Subcutaneous abdominal adipose tissue (tissue), 5 donors: Measurements from ENCODE around the gene SYTL2.

Experiments used
- H3K27ac ChIP-seq: one replicate; pipeline ENCODE4 v1.7.0; 2013; ENCODE audit warnings: low read depth, mild to moderate bottlenecking, inconsistent platforms, low read length, moderate library complexity
- H3K27me3 ChIP-seq, 5 donors: one replicate each; pipeline ENCODE4 v1.7.0; 2013; ENCODE audit warnings: low read length in 5 of 5, inconsistent platforms in 1 of 5; ENCODE audit not compliant: control insufficient read depth in 5 of 5, insufficient read depth in 4 of 5
- H3K36me3 ChIP-seq, 5 donors: one replicate each; pipeline ENCODE4 v1.7.0; 2013; ENCODE audit warnings: low read length in 5 of 5; ENCODE audit not compliant: control insufficient read depth in 5 of 5, insufficient read depth in 5 of 5
- H3K4me1 ChIP-seq, 5 donors: one replicate each; pipeline ENCODE4 v1.7.0; 2013; ENCODE audit warnings: low read length in 5 of 5, mild to moderate bottlenecking in 3 of 5, moderate library complexity in 1 of 5; ENCODE audit not compliant: control insufficient read depth in 5 of 5, insufficient read depth in 5 of 5
- H3K4me3 ChIP-seq, 5 donors: one replicate each; pipeline ENCODE4 v1.7.0; 2013; ENCODE audit warnings: low read length in 5 of 5, low read depth in 1 of 5
- H3K9ac ChIP-seq, 5 donors: one replicate each; pipeline ENCODE4 v1.7.0; 2013; ENCODE audit warnings: low read length in 5 of 5, mild to moderate bottlenecking in 4 of 5, moderate library complexity in 3 of 5
- H3K9me3 ChIP-seq, 5 donors: one replicate each; pipeline ENCODE4 v1.7.0; 2013; ENCODE audit warnings: low read length in 5 of 5; ENCODE audit not compliant: control insufficient read depth in 5 of 5
- donor health status: healthy.
- donor health status: healthy.
- donor health status: healthy.
- donor health status: healthy.
- donor health status: healthy.

SYTL2 gene

DNA sequence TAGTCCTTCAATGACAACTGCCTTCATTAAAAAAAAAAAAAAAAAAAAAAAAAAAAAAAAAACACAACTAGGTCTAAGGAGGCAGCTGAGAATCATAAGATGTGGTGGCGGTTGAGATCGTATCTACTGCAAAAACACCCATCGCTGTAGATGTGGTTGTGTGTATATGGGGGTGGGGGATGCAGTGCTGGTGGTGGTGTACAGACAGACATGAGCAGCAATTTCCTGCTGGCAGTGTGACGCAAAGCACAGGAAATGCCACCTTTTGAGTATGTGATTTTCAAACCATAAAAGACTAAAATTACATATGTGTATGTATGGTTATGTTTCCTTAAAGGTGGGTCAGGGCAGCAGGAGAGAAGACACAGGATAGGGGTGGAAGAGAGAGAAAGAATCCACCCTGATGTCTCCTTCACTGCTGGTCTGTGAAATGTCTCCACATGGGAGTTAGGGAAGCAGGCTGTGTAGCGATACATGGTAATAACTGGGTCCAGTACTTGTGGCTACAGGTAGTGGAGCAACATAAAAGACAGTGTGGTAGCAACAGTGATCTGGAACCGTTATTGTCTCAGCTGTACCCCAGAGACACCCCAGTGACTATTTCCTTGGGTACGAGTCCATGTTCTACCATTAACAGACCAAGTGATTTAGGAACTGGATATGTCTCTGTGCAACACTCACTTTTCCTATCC lies 57.9 kb downstream of the SYTL2 start:
- Histone ChIP-seq H3K4me1 (peaks cover 0 to 4% (median 0%) of the 10 kb centered on the region in 5 donors), H3K9ac (no peak overlapping the region), H3K4me3 (no peak overlapping the region), H3K27me3 (no peaks in the 10 kb centered on the region), H3K27ac (no peak overlapping the region), H3K9me3 (no peaks in the 10 kb centered on the region), H3K36me3 (no peaks in the 10 kb centered on the region)

DNA sequence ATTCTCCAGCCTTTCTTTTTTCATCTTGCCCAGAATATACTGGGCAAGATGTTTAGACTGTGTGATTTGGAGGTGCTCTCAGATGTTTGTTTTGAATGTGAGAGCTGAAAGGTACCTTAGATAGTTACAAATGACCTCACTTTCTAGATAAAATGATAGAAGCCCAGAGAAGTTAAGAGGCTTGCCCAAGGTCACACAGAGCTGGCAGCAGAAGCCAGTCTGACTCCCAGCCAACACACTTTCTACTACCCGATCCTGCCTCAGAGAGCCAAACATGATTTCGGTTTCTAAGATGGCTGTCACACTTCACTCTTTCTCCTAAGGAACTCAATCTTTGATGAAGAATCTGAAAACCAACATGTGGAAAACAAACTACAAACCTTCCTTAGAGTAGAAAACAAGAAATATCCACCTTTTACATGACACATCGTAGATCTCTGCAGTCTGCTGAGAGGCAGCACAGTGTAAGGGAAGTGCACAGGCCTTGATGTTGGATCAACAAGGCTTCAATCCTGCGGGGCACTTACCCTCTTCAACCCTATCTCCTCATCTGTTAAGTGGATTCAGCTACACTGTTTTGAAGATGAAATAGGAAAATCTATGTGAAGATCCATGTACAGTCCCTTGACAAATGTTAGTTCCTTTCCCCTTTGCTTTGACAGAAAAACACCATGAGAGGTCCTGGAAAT lies 58.6 kb downstream of the SYTL2 start:
- Histone ChIP-seq H3K4me1 (peaks cover 0 to 3% (median 0%) of the 10 kb centered on the region in 5 donors), H3K9ac (no peak overlapping the region), H3K27ac (no peak overlapping the region), H3K36me3 (no peaks in the 10 kb centered on the region), H3K4me3 (no peak overlapping the region), H3K9me3 (no peaks in the 10 kb centered on the region), H3K27me3 (no peaks in the 10 kb centered on the region)

DNA sequence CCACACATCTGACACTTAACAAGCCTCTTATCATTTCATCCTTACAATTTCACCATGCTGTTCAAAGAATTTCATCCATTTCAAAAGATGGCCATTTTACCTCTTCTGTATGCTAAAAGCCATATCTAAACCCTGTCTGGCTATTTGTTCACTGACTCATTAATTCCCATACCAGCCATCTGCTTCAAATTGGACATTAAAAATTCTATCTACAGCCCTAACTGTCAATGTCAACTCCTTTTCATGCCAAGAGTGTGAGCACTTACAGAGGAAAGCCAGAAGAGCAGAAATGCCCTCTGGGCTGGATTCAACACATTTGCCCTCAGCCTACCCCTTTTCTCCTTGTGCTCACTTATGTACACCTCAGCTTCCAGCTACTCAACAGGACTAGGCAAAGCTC lies 59.2 kb downstream of the SYTL2 start:
- Histone ChIP-seq H3K4me3 (no peak overlapping the region), H3K9me3 (no peaks in the 10 kb centered on the region), H3K4me1 (peaks cover 0 to 6% (median under 1%) of the 10 kb centered on the region in 5 donors), H3K27me3 (no peaks in the 10 kb centered on the region), H3K27ac (no peak overlapping the region), H3K9ac (no peak overlapping the region), H3K36me3 (no peaks in the 10 kb centered on the region)

DNA sequence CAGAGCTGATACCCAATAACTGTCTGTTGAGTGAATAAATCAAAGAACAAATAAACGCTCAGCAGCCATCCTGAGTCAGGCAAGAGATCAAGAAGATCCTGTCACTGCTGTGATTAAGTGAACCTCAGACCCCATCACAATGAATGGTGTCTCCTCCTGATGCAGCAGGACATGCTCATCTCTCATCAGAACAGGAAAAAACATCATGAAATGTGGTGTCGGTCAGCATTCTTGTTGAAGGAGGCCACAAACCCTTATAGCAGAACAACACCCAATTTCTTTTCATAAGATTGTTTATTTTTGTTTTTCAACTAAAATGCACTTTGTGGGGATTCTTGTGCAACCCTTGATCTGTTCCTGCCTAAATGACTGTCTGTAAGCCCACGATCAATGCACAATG lies 60.3 kb downstream of the SYTL2 start:
- Histone ChIP-seq H3K9me3 (no peaks in the 10 kb centered on the region), H3K36me3 (no peaks in the 10 kb centered on the region), H3K27ac (no peak overlapping the region), H3K4me3 (no peak overlapping the region), H3K27me3 (no peaks in the 10 kb centered on the region), H3K9ac (no peak overlapping the region), H3K4me1 (peaks cover 0 to 11% (median 6%) of the 10 kb centered on the region in 5 donors)

DNA sequence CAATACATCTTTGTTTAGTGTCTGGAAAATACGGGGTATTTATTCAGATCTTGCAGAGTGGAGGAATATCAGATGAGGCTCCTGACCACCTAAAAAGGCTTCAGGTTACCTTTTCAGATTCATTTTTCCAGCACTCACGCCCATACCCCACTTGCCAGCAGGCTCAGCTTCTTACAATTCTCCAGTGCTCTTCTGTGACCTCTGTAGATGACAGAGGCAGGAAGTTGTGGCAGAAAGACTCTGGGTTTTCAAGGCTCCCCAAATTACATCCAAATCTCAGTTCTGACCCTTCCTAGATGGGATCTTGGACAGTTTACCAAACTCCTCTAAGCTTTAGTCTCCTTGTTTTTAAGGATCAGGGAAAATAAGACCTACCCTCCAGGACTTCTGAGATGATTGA lies 61.1 kb downstream of the SYTL2 start:
- peaks cover 0 to 11% (median 6%) of the 10 kb centered on the region in 5 donors for H3K4me1 ChIP-seq
- H3K9me3 ChIP-seq, result no peaks in the 10 kb centered on the region
- no peak overlapping the region for H3K4me3 ChIP-seq
- no peaks in the 10 kb centered on the region for H3K36me3 ChIP-seq
- H3K27ac ChIP-seq, result no peak overlapping the region
- no peaks in the 10 kb centered on the region for H3K27me3 ChIP-seq
- no peak overlapping the region for H3K9ac ChIP-seq

DNA sequence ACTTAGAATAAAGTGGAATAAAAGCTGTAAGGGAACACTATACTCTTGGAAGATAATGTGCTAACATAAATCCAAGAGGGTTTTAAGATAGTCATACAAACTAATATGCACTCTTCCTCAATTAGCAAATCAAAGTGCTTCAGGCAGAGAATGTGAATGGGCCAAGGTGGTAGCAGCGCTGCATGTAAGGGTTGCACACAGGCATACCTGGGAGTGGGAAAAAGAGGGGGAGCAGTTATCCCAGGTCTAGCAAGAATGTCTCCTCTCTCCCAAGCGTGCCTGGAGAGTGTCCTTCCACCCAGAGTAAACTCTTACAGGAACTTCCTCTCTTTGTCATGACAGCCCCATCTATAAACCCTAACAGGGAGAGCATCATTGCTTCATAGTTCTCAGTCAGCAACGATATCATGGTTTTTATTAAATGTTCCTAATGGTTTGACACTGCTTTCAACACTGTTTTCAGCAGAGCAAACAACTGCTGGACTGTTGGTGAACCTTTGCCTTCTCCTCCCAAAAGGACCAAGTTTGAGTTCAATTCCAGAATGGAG lies 61.6 kb downstream of the SYTL2 start:
- no peak overlapping the region for H3K4me3 ChIP-seq

DNA sequence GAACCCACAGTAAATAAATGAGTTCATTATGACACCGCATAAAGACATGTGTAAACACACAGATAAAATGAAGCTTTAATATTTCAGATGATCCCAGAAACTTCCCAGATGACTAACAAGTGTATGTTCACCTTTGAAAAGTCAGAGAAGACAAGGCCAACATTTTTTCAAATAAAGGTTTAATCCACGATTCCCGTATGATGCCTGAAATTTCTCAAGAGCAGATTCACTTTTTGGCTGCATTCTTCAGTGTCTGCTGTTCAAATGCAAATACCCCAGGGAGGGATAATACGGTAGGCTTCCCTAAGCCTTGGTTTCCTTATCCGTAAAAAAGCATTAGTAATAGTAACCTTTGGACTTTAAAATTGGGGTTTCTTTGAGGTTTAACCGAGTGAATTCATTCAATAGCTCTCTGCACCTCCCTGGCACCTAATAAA lies 62.5 kb downstream of the SYTL2 start:
- H3K9me3 ChIP-seq, result no peaks in the 10 kb centered on the region
- no peaks in the 10 kb centered on the region for H3K27me3 ChIP-seq
- no peaks in the 10 kb centered on the region for H3K36me3 ChIP-seq
- no peak overlapping the region for H3K9ac ChIP-seq
- H3K4me3 ChIP-seq, result no peak overlapping the region
- H3K4me1 ChIP-seq, result peaks cover 0 to 11% (median 6%) of the 10 kb centered on the region in 5 donors
- no peak overlapping the region for H3K27ac ChIP-seq

More for the DNA sequence above, 61.6 kb downstream of the SYTL2 start:
- Histone ChIP-seq H3K4me1 (peaks cover 0 to 11% (median 6%) of the 10 kb centered on the region in 5 donors), H3K36me3 (no peaks in the 10 kb centered on the region), H3K9ac (no peak overlapping the region), H3K27ac (no peak overlapping the region), H3K27me3 (no peaks in the 10 kb centered on the region), H3K9me3 (no peaks in the 10 kb centered on the region)

DNA sequence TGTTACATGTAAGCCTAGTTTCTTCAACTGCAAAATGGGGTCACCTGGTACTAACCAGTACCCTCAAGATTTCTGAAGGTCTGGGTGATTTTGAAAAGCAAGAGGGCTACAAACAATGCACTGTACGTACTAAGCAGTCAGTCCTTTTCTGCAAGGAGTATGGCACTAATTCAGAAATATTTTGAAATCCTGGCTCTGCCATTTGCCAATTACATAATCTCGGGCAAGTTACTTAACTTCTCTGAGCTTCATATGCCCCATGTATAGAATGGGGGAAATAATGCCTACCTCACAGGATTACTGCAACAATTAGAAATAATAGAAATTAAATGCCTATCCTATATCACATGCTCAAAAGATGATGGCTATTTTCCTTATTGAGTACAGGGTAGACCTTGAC lies 64.3 kb downstream of the SYTL2 start:
- Histone ChIP-seq H3K9me3 (no peaks in the 10 kb centered on the region), H3K36me3 (no peaks in the 10 kb centered on the region), H3K27me3 (no peaks in the 10 kb centered on the region), H3K27ac (no peak overlapping the region), H3K4me3 (peak overlapping the region in 1 of 5 donors; percentile 4), H3K9ac (no peak overlapping the region), H3K4me1 (peaks cover 0 to 11% (median 6%) of the 10 kb centered on the region in 5 donors)

DNA sequence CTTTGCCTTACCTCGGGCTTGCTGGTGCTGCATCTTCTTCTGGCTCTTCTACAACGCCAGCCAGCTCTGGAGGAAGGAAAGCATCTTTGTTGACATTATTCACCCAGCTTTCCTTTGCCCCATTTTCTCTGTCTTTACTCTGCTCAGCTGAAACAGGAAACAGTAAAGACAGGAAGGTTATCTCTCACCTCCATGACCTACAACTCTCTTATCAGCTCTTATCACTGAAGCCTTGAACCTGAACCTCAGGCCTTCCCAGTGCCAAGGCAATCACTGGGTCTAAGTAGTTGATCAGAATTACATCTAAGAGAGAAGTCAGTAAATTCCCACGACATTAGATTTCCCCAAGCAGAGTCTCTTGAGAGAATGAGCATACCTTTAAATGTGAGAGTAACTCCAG lies 65.3 kb downstream of the SYTL2 start:
- peaks cover 0 to 11% (median 6%) of the 10 kb centered on the region in 5 donors for H3K4me1 ChIP-seq
- H3K9ac ChIP-seq, result no peak overlapping the region
- H3K36me3 ChIP-seq, result no peaks in the 10 kb centered on the region
- H3K27me3 ChIP-seq, result no peaks in the 10 kb centered on the region
- no peak overlapping the region for H3K4me3 ChIP-seq
- H3K27ac ChIP-seq, result no peak overlapping the region
- H3K9me3 ChIP-seq, result no peaks in the 10 kb centered on the region

DNA sequence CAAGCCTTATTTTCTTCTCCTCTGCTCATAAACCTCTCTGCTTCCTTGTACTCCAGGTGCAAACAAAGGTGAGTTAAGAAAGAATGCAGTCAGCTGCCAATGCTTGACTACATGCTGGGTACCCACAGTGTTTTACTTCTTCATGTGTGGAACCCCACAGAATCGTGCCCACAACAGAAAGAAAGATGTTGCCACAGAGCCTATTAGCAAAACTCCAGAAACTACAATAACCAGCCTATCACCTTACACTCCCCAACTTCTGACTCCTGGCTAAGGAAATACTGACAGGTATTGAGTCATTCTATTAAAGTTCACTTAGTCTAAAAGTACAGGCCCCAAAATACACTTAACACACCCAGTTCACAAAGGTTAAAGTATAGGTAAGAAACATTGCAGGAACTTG lies 68.1 kb downstream of the SYTL2 start:
- Histone ChIP-seq H3K27me3 (no peaks in the 10 kb centered on the region), H3K36me3 (no peaks in the 10 kb centered on the region), H3K27ac (no peak overlapping the region), H3K9ac (no peak overlapping the region), H3K9me3 (no peaks in the 10 kb centered on the region), H3K4me1 (peaks cover 0 to 10% (median 6%) of the 10 kb centered on the region in 5 donors), H3K4me3 (no peak overlapping the region)
